H1 (cell line): ENCODE data around the gene UFSP2. TPM values are rescaled to one million over a fixed set of nuclear protein-coding genes. Genes with fewer than 3 reads are reported as not detected.

ENCODE experiments used
- CTCF ChIA-PET: fragments of 300-600 bp; sonication (Branson Sonifier 250); formaldehyde crosslinking; loops from one replicate; lab custom pipeline; 2021; ENCODE audit not compliant: partially characterized antibody; lab: Charles Lee
- POLR2A ChIA-PET: fragments of 300-600 bp; sonication (Branson Sonifier 250); formaldehyde crosslinking; loops from one replicate; lab custom pipeline; 2021; ENCODE audit warnings: inconsistent platforms; ENCODE audit not compliant: partially characterized antibody; lab: Charles Lee
- DNase-seq, 2 experiments: peaks; one replicate each; pipeline versions ENCODE4 v3.0.0 to v3.0.0-alpha.2; 2010 to 2022; ENCODE audit warnings: low spot score in 2 of 2, low read depth in 1 of 2, mixed read lengths in 1 of 2
- FAIRE-seq: peaks from 2 replicates; lab custom pipeline; 2011; peaks lifted over from hg19 to GRCh38; lab: Jason Lieb, UNC
- H2AFZ ChIP-seq: 2 replicates; pipeline ENCODE4 v1.8.1; 2012; ENCODE audit warnings: low read length, inconsistent platforms
- H2AK5ac ChIP-seq: 2 replicates; pipeline ENCODE4 v1.6.1; 2013; ENCODE audit warnings: low read depth, low read length
- H2BK120ac ChIP-seq: replicated peaks from 2 replicates; pipeline ENCODE3; 2013; ENCODE audit warnings: low read depth, low read length, inconsistent platforms
- H2BK12ac ChIP-seq: 2 replicates; pipeline ENCODE4 v1.6.1; 2013; ENCODE audit warnings: low read depth, low read length
- H2BK15ac ChIP-seq: 2 replicates; pipeline ENCODE4 v1.6.1; 2013; ENCODE audit warnings: low read length
- H2BK20ac ChIP-seq: 2 replicates; pipeline ENCODE4 v1.6.1; 2013; ENCODE audit warnings: low read length
- H2BK5ac ChIP-seq: 2 replicates; pipeline ENCODE4 v1.6.1; 2013; ENCODE audit warnings: low read depth, low read length
- H3K14ac ChIP-seq: 2 replicates; pipeline ENCODE4 v1.6.1; 2013; ENCODE audit warnings: inconsistent platforms; ENCODE audit not compliant: insufficient read length
- H3K18ac ChIP-seq: 2 replicates; pipeline ENCODE4 v1.6.1; 2013; ENCODE audit warnings: low read length; ENCODE audit errors: extremely low read depth
- H3K23ac ChIP-seq: 2 replicates; pipeline ENCODE4 v1.6.1; 2013; ENCODE audit warnings: inconsistent platforms; ENCODE audit not compliant: insufficient read length
- H3K23me2 ChIP-seq: 2 replicates; pipeline ENCODE4 v1.6.1; 2013; ENCODE audit warnings: low read depth, low read length
- H3K27ac ChIP-seq: 2 replicates; pipeline ENCODE4 v1.6.1; 2011; ENCODE audit warnings: low read depth, low read length, inconsistent platforms
- H3K27me3 ChIP-seq, 4 experiments: replicated peaks in 1 of 4; 1 replicate in 1 of 4; 2 replicates in 3 of 4; pipeline versions ENCODE4 v1.6.1 to v1.8.1; 2011 to 2013; ENCODE audit warnings: low read length in 3 of 4, mild to moderate bottlenecking in 3 of 4, inconsistent platforms in 2 of 4, mixed read lengths in 2 of 4, moderate library complexity in 1 of 4; ENCODE audit not compliant: control insufficient read depth in 3 of 4, insufficient read depth in 3 of 4; ENCODE audit errors: extremely low read depth in 1 of 4
- H3K36me3 ChIP-seq, 4 experiments: 2 replicates each; pipeline versions ENCODE4 v1.6.1 to v1.8.1; 2011 to 2013; ENCODE audit warnings: mild to moderate bottlenecking in 4 of 4, low read length in 3 of 4, moderate library complexity in 2 of 4, control low read depth in 1 of 4, inconsistent platforms in 1 of 4; ENCODE audit not compliant: insufficient read depth in 4 of 4, control insufficient read depth in 2 of 4
- H3K4ac ChIP-seq: replicated peaks from 2 replicates; pipeline ENCODE3; 2013; ENCODE audit warnings: low read length, low read depth, mixed read lengths, inconsistent platforms; ENCODE audit not compliant: insufficient read length
- H3K4me1 ChIP-seq, 4 experiments: replicated peaks in 1 of 4; 1 replicate in 1 of 4; 2 replicates in 3 of 4; pipeline versions ENCODE4 v1.6.1 to v1.8.1; 2011 to 2013; ENCODE audit warnings: low read length in 3 of 4, inconsistent platforms in 2 of 4, mixed read lengths in 1 of 4; ENCODE audit not compliant: insufficient read depth in 4 of 4, control insufficient read depth in 3 of 4
- H3K4me2 ChIP-seq, 2 experiments: 2 replicates each; pipeline versions ENCODE4 v1.6.1 to v1.8.1; 2011 to 2013; ENCODE audit warnings: low read depth in 2 of 2, low read length in 2 of 2, control low read depth in 1 of 2, inconsistent platforms in 1 of 2, mild to moderate bottlenecking in 1 of 2; ENCODE audit not compliant: insufficient read depth in 1 of 2
- H3K4me3 ChIP-seq, 4 experiments: fragments of 200-600, 300-600 bp in 1 of 4; sonication (generic), shearing (Covaris generic), sonication (Bioruptor Twin) in 1 of 4; 2 replicates each; pipeline versions ENCODE4 v1.5.1 to v1.8.1; 2011 to 2016; ENCODE audit warnings: low read length in 4 of 4, low read depth in 3 of 4, control low read depth in 2 of 4, inconsistent platforms in 2 of 4, mild to moderate bottlenecking in 2 of 4, mixed read lengths in 1 of 4, moderate library complexity in 1 of 4; ENCODE audit not compliant: insufficient read depth in 2 of 4; ENCODE audit errors: extremely low read depth in 1 of 4
- H3K56ac ChIP-seq: replicated peaks from 2 replicates; pipeline ENCODE3; 2013; ENCODE audit warnings: low read depth, mild to moderate bottlenecking, mixed read lengths, low read length, inconsistent platforms; ENCODE audit not compliant: insufficient read length
- H3K79me1 ChIP-seq: 2 replicates; pipeline ENCODE4 v1.6.1; 2013; ENCODE audit warnings: low read depth, low read length, control low read depth
- H3K79me2 ChIP-seq, 2 experiments: 2 replicates each; pipeline versions ENCODE4 v1.6.1 to v1.8.1; 2012 to 2013; ENCODE audit warnings: low read length in 2 of 2, mild to moderate bottlenecking in 2 of 2, inconsistent platforms in 1 of 2; ENCODE audit not compliant: insufficient read depth in 2 of 2, control insufficient read depth in 1 of 2
- H3K9ac ChIP-seq, 4 experiments: replicated peaks in 1 of 4; 1 replicate in 1 of 4; 2 replicates in 3 of 4; pipeline versions ENCODE4 v1.6.1 to v1.8.1; 2011 to 2013; ENCODE audit warnings: low read depth in 3 of 4, low read length in 3 of 4, control low read depth in 2 of 4, mild to moderate bottlenecking in 2 of 4, moderate library complexity in 2 of 4, inconsistent platforms in 1 of 4; ENCODE audit errors: extremely low read depth in 1 of 4
- H3K9me3 ChIP-seq, 2 experiments: 2 replicates each; pipeline versions ENCODE4 v1.6.1 to v1.8.1; 2012 to 2013; ENCODE audit warnings: mild to moderate bottlenecking in 2 of 2, moderate library complexity in 2 of 2, control low read depth in 1 of 2, inconsistent platforms in 1 of 2, low read depth in 1 of 2, low read length in 1 of 2, mixed read lengths in 1 of 2; ENCODE audit not compliant: insufficient read depth in 2 of 2
- H4K20me1 ChIP-seq, 2 experiments: replicated peaks in 1 of 2; 2 replicates each; pipeline versions ENCODE3 to v1.8.1; 2011 to 2013; ENCODE audit warnings: inconsistent platforms in 2 of 2, low read length in 2 of 2, mild to moderate bottlenecking in 1 of 2; ENCODE audit not compliant: insufficient read depth in 2 of 2, control insufficient read depth in 1 of 2
- H4K5ac ChIP-seq: 2 replicates; pipeline ENCODE4 v1.6.1; 2013; ENCODE audit warnings: low read length, low read depth, mixed read lengths, inconsistent platforms; ENCODE audit not compliant: insufficient read length
- H4K8ac ChIP-seq: 2 replicates; pipeline ENCODE4 v1.8.0; 2013; ENCODE audit warnings: mild to moderate bottlenecking, moderate library complexity, low read length, inconsistent platforms; ENCODE audit not compliant: insufficient read depth; ENCODE audit errors: extremely low read depth
- H4K91ac ChIP-seq: replicated peaks from 2 replicates; pipeline ENCODE3; 2013; ENCODE audit warnings: low read length, mixed read lengths, inconsistent platforms; ENCODE audit not compliant: insufficient read length
- CBX5 ChIP-seq: fragments of 300-800, 300-1000 bp; sonication (generic); IDR thresholded peaks from 2 replicates; pipeline ENCODE4 v1.7.1; 2016; ENCODE audit warnings: antibody characterized with exemption, low read length, low read depth
- GABPA ChIP-seq: IDR thresholded peaks from 2 replicates; pipeline ENCODE4 v1.6.1; 2011; ENCODE audit warnings: mild to moderate bottlenecking, low read length, moderate library complexity, borderline replicate concordance; ENCODE audit not compliant: insufficient read depth
- WGBS, 2 experiments: shearing (Covaris generic) in 1 of 2; methylation state at CpG; one replicate each; pipeline versions ENCODE4 v1.1.6 to v1.1.7; 2013 to 2015; ENCODE audit warnings: low lambda C conversion rate in 2 of 2, mixed read lengths in 2 of 2, inconsistent platforms in 1 of 2, low coverage in 1 of 2, missing lambda C conversion rate in 1 of 2; ENCODE audit not compliant: insufficient replicate concordance in 2 of 2, insufficient coverage in 1 of 2, insufficient read length in 1 of 2; ENCODE audit errors: extremely low coverage in 1 of 2, missing lambda C conversion rate in 1 of 2; 5-methylcytosine and 5-hydroxymethylcytosine counted together
- polyA plus RNA-seq, 7 experiments: library from polyadenylated mRNA; depleted of rRNA in 3 of 7; stranded (reverse) in 5 of 7; unstranded in 2 of 7; fragments of >200 nt in 5 of 7; fragments of 200-250 nt in 2 of 7; gene quantifications; 1 replicate in 5 of 7; 2 replicates in 1 of 7; 4 replicates in 1 of 7; pipeline versions ENCODE4 v1.2.1 to v1.2.3, GENCODE V29; 2011 to 2013; ENCODE audit warnings: missing spikeins in 2 of 7, mixed read lengths in 2 of 7
- total RNA-seq: library from RNA; stranded (reverse); fragmentation: NEBNext Ultra II Directional; extraction: Animal tissue kit (Norgen Biotek cat#: 25700); gene quantifications from 2 replicates; pipeline ENCODE4 v1.2.1, GENCODE V29; 2021

The UFSP2 gene
- total and polyA plus RNA-seq, 2 of the 8 experiments (the other 6 are each of a cell fraction or from before 2014, with no cell fraction given), result 22.9 to 26.0 TPM

GRCh38 chr4:185404031-185404430 is 21.7 kb downstream of the UFSP2 start:
- POLR2A ChIA-PET, result no interaction called here
- H2AFZ ChIP-seq, result no peak overlapping the region

More at GRCh38 chr4:185404031-185404430, 21.7 kb downstream of the UFSP2 start:
- Histone ChIP-seq H3K4me3 (no peak overlapping the region), H4K20me1 (no peaks in the 10 kb centered on the region), H3K4ac (no peak overlapping the region), H3K9ac (no peak overlapping the region), H3K79me1 (no peaks in the 10 kb centered on the region), H2BK12ac (no peak overlapping the region), H4K8ac (no peak overlapping the region), H3K56ac (no peak overlapping the region), H2BK15ac (no peak overlapping the region), H3K4me1 (no peaks in the 10 kb centered on the region), H2BK120ac (no peak overlapping the region), H3K36me3 (peaks cover 0 to 38% (median 7%) of the 10 kb centered on the region in 4 experiments; a peak in 4 of 8 replicates), H3K9me3 (no peaks in the 10 kb centered on the region), H3K79me2 (no peaks in the 10 kb centered on the region), H3K27ac (no peak overlapping the region), H3K23me2 (no peaks in the 10 kb centered on the region), H2AK5ac (no peak overlapping the region), H3K27me3 (no peaks in the 10 kb centered on the region), H3K18ac (no peak overlapping the region), H3K23ac (no peak overlapping the region), H4K91ac (no peak overlapping the region), H2BK5ac (no peak overlapping the region), H3K4me2 (no peak overlapping the region), H2BK20ac (no peak overlapping the region), H4K5ac (no peak overlapping the region), H3K14ac (no peak overlapping the region)
- WGBS, 2 experiments, result 100% methylated on average over 1 of the region's 4 CpGs; no CpG with 5 or more reads in 1 of the 2 experiments
- CTCF ChIA-PET, result interaction anchor here (1.1 kb wide), 1 partner anchor 194 kb away, joined by 3 read pairs; no protein-coding TSS in a partner anchor
- TF ChIP-seq GABPA (no peak), CBX5 (no peak)
- FAIRE-seq (no peak), DNase-seq (no peak)
